Measurements from ENCODE around the gene PLEKHG4B.
"Not testable (repeated sequence)": the region's sequence is repeated elsewhere in the genome, so short reads cannot be mapped to it uniquely, and the experiment has no call there.

PLEKHG4B gene

DNA sequence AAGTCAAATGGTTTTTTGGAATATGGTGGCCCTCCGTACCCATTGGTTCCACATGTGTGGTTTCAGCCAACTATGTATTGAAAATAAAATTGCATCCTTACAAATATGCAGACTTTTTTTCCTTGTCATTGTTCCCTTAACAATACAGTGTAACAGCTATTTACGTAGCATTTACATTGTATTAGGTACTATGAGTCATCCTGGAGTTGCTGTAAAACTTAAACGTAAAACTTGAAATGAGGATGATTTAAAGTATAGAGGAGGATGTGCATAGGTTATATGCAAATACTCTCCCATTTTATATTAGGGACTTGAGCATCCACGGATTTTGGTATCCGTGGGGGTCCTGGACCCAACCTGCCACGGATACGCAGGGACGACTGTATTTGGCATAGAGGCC is 142.5 kb downstream of the PLEKHG4B start:
- in situ Hi-C loops (cut with MboI; ENCODE audit: low pct_unique_long_range_greater_than_20kb, low sequenced_read_pairs), result no loop called here
- DNase-seq, result no peak

DNA sequence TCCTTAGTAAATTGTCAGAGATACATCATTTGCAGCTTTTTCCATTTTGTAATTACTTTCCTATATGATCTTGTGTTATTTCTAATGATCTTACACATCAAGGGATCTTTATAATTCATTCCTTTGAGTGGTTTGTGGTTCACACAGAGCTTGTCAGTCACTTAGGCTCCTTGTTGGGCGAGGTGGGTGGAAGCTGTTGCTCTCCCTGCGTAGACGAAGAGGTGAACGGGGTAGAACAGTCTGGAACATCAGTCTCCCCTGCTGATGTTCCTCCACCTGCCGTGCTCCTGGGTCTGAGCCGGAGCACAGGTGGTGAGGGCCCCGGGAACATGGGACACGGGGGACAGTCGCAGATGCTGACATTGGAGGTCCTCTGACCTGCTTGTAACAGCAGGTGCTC is 143.6 kb downstream of the PLEKHG4B start:
- DNase-seq; in situ Hi-C loops (cut with MboI; ENCODE audit: low pct_unique_long_range_greater_than_20kb, low sequenced_read_pairs): not testable (repeated sequence)

DNA sequence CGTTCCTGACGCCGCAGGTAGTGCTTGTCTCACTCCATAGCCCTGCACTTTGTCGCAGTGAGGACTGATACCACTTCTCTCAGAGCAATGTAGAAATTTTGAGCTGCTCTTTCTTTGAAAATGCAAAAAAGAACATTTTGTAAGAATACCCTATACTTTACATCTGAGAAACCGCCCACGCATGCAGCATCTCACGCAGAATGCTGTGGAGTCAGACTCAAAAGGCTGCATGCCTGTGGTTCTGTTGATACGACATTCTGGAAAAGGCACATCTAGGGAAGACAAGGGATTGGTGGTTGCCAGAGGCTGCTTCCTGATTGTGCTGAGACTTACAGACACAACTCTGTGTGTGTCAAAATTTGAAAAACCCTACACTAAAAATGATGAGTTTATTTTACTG is 146.0 kb downstream of the PLEKHG4B start:
- DNase-seq; in situ Hi-C loops (cut with MboI; ENCODE audit: low pct_unique_long_range_greater_than_20kb, low sequenced_read_pairs): not testable (repeated sequence)

Data from KBM-7 (cell line).